ENCODE measurements around the gene ARHGAP18.
"Not testable (repeated sequence)": the region's sequence is repeated elsewhere in the genome, so short reads cannot be mapped to it uniquely, and the experiment has no call there.

Gene ARHGAP18

GRCh38 chr6:129570929-129571328 is 139.0 kb downstream of the ARHGAP18 start:
- not testable (repeated sequence) for H3K4me1 ChIP-seq (ENCODE audit: control insufficient read depth in 1 of 2, insufficient read depth in 2 of 2, low read length in 2 of 2); H3K27ac ChIP-seq (ENCODE audit: low read length); H3K4me3 ChIP-seq (ENCODE audit: low read depth in 1 of 2, low read length in 2 of 2); H3K27me3 ChIP-seq (ENCODE audit: low read depth, low read length); H3K36me3 ChIP-seq (ENCODE audit: control insufficient read depth in 1 of 2, insufficient read depth in 2 of 2, low read length in 2 of 2); H3K9me3 ChIP-seq (ENCODE audit: control insufficient read depth in 1 of 2, low read length in 2 of 2)

DNA sequence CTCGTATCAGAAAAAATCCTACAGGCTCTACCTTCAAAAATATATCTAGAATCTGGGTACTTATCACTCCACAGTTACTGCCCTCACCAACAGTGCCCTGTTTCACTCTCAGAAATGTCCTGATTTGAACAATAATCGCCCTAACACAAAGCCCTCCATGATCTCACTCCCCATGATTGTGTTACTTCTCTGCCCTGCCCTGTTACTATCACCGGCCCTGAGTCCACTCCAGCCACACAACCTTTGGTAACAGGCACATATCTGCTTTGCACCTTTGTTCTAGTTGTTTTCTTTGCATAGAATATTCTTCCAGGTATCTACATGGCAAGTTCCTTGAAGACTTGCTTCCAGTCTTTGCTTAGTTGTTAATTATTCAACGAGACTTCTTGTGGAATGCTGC is 142.0 kb downstream of the ARHGAP18 start:
- H3K4me1 ChIP-seq (ENCODE audit: control insufficient read depth in 1 of 2, insufficient read depth in 2 of 2, low read length in 2 of 2), result no peaks in the 10 kb centered on the region
- H3K36me3 ChIP-seq (ENCODE audit: control insufficient read depth in 1 of 2, insufficient read depth in 2 of 2, low read length in 2 of 2), result no peaks in the 10 kb centered on the region
- H3K9me3 ChIP-seq (ENCODE audit: control insufficient read depth in 1 of 2, low read length in 2 of 2), result no peaks in the 10 kb centered on the region
- no peaks in the 10 kb centered on the region for H3K27me3 ChIP-seq (ENCODE audit: low read depth, low read length)
- H3K27ac ChIP-seq (ENCODE audit: low read length), result no peak overlapping the region
- no peak overlapping the region for H3K4me3 ChIP-seq (ENCODE audit: low read depth in 1 of 2, low read length in 2 of 2)

GRCh38 chr6:129567374-129567773 is 142.6 kb downstream of the ARHGAP18 start:
- Histone ChIP-seq H3K27me3 (ENCODE audit: low read depth, low read length) (no peaks in the 10 kb centered on the region), H3K4me1 (ENCODE audit: control insufficient read depth in 1 of 2, insufficient read depth in 2 of 2, low read length in 2 of 2) (no peaks in the 10 kb centered on the region), H3K4me3 (ENCODE audit: low read depth in 1 of 2, low read length in 2 of 2) (no peak overlapping the region), H3K27ac (ENCODE audit: low read length) (no peak overlapping the region), H3K9me3 (ENCODE audit: control insufficient read depth in 1 of 2, low read length in 2 of 2) (no peaks in the 10 kb centered on the region), H3K36me3 (ENCODE audit: control insufficient read depth in 1 of 2, insufficient read depth in 2 of 2, low read length in 2 of 2) (no peaks in the 10 kb centered on the region)

GRCh38 chr6:129565811-129566210 is 144.2 kb downstream of the ARHGAP18 start:
- Histone ChIP-seq H3K36me3 (ENCODE audit: control insufficient read depth in 1 of 2, insufficient read depth in 2 of 2, low read length in 2 of 2) (no peaks in the 10 kb centered on the region), H3K4me1 (ENCODE audit: control insufficient read depth in 1 of 2, insufficient read depth in 2 of 2, low read length in 2 of 2) (no peaks in the 10 kb centered on the region), H3K9me3 (ENCODE audit: control insufficient read depth in 1 of 2, low read length in 2 of 2) (no peaks in the 10 kb centered on the region), H3K27me3 (ENCODE audit: low read depth, low read length) (no peaks in the 10 kb centered on the region), H3K27ac (ENCODE audit: low read length) (no peak overlapping the region), H3K4me3 (ENCODE audit: low read depth in 1 of 2, low read length in 2 of 2) (no peak overlapping the region)

- Histone ChIP-seq H3K4me1 (ENCODE audit: control insufficient read depth in 1 of 2, insufficient read depth in 2 of 2, low read length in 2 of 2) (no peaks in the 10 kb centered on the region), H3K27me3 (ENCODE audit: low read depth, low read length) (no peaks in the 10 kb centered on the region), H3K9me3 (ENCODE audit: control insufficient read depth in 1 of 2, low read length in 2 of 2) (no peaks in the 10 kb centered on the region), H3K27ac (ENCODE audit: low read length) (no peak overlapping the region), H3K36me3 (ENCODE audit: control insufficient read depth in 1 of 2, insufficient read depth in 2 of 2, low read length in 2 of 2) (no peaks in the 10 kb centered on the region), H3K4me3 (ENCODE audit: low read depth in 1 of 2, low read length in 2 of 2) (no peak overlapping the region)
These were observed 144.6 kb downstream of the ARHGAP18 start for GRCh38 chr6:129565366-129565765.

GRCh38 chr6:129558248-129558647 is 151.7 kb downstream of the ARHGAP18 start:
- Histone ChIP-seq H3K36me3 (ENCODE audit: control insufficient read depth in 1 of 2, insufficient read depth in 2 of 2, low read length in 2 of 2) (no peaks in the 10 kb centered on the region), H3K4me1 (ENCODE audit: control insufficient read depth in 1 of 2, insufficient read depth in 2 of 2, low read length in 2 of 2) (no peaks in the 10 kb centered on the region), H3K4me3 (ENCODE audit: low read depth in 1 of 2, low read length in 2 of 2) (no peak overlapping the region), H3K27ac (ENCODE audit: low read length) (no peak overlapping the region), H3K9me3 (ENCODE audit: control insufficient read depth in 1 of 2, low read length in 2 of 2) (no peaks in the 10 kb centered on the region), H3K27me3 (ENCODE audit: low read depth, low read length) (no peaks in the 10 kb centered on the region)

DNA sequence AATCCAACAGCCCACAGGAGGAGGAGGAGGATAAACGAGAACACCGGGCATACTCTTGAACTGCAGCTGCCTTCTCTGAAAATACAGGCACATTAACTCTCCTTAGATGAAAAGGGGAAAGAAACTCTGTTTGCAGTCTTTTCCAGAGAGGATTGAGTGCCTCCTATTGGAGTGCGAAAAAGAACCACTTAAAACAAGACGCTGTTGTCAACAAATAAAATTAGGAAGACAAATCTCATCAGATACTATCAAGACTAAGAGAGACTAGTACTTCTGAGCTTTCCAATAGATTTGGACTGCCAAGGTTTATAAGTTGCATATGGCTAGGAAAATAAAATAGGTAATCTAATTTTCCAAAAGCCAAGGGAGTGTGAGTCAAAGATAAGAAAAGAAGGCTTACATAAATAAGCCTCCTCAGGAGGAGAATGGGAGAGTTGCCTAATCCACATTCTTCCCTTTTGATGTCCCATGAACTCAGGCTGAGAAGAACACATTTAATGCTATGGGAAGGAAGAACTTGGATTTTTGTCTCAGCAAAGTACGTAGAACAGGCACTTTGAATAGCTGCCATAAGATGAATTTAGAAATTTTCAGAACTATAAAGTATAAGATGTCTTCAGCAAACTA is 154.7 kb downstream of the ARHGAP18 start:
- Histone ChIP-seq H3K4me3 (ENCODE audit: low read depth in 1 of 2, low read length in 2 of 2) (no peak overlapping the region), H3K9me3 (ENCODE audit: control insufficient read depth in 1 of 2, low read length in 2 of 2) (no peaks in the 10 kb centered on the region), H3K27ac (ENCODE audit: low read length) (no peak overlapping the region), H3K27me3 (ENCODE audit: low read depth, low read length) (no peaks in the 10 kb centered on the region), H3K36me3 (ENCODE audit: control insufficient read depth in 1 of 2, insufficient read depth in 2 of 2, low read length in 2 of 2) (no peaks in the 10 kb centered on the region), H3K4me1 (ENCODE audit: control insufficient read depth in 1 of 2, insufficient read depth in 2 of 2, low read length in 2 of 2) (no peaks in the 10 kb centered on the region)

DNA sequence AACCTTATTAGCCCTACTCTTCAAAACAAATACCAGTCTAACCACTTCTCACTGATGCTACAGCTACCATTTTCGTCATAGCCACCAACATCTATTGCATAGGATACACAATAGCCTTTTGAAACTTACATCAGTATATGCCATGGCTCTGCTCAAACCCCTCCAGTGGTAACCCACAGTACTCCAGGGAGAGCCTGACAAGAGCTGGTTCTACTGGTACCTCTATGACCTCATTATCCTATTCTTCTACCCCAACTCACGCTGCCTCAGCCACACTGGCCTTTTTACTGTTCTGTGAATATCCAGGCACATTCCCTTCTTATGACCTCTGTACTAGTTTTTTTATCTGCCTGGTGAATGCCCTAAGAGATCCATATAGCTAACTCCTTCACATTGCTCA is 157.6 kb downstream of the ARHGAP18 start:
- H3K27ac ChIP-seq (ENCODE audit: low read length), result no peak overlapping the region
- no peaks in the 10 kb centered on the region for H3K36me3 ChIP-seq (ENCODE audit: control insufficient read depth in 1 of 2, insufficient read depth in 2 of 2, low read length in 2 of 2)

GRCh38 chr6:129551486-129551885 is 158.5 kb downstream of the ARHGAP18 start:
- Histone ChIP-seq H3K4me3 (ENCODE audit: low read depth in 1 of 2, low read length in 2 of 2) (no peak overlapping the region), H3K36me3 (ENCODE audit: control insufficient read depth in 1 of 2, insufficient read depth in 2 of 2, low read length in 2 of 2) (no peaks in the 10 kb centered on the region), H3K9me3 (ENCODE audit: control insufficient read depth in 1 of 2, low read length in 2 of 2) (no peaks in the 10 kb centered on the region), H3K27ac (ENCODE audit: low read length) (no peak overlapping the region), H3K4me1 (ENCODE audit: control insufficient read depth in 1 of 2, insufficient read depth in 2 of 2, low read length in 2 of 2) (no peaks in the 10 kb centered on the region), H3K27me3 (ENCODE audit: low read depth, low read length) (no peaks in the 10 kb centered on the region)

More for the DNA sequence above, 157.6 kb downstream of the ARHGAP18 start:
- H3K27me3 ChIP-seq (ENCODE audit: low read depth, low read length), result no peaks in the 10 kb centered on the region
- H3K9me3 ChIP-seq (ENCODE audit: control insufficient read depth in 1 of 2, low read length in 2 of 2), result no peaks in the 10 kb centered on the region
- no peaks in the 10 kb centered on the region for H3K4me1 ChIP-seq (ENCODE audit: control insufficient read depth in 1 of 2, insufficient read depth in 2 of 2, low read length in 2 of 2)
- no peak overlapping the region for H3K4me3 ChIP-seq (ENCODE audit: low read depth in 1 of 2, low read length in 2 of 2)

DNA sequence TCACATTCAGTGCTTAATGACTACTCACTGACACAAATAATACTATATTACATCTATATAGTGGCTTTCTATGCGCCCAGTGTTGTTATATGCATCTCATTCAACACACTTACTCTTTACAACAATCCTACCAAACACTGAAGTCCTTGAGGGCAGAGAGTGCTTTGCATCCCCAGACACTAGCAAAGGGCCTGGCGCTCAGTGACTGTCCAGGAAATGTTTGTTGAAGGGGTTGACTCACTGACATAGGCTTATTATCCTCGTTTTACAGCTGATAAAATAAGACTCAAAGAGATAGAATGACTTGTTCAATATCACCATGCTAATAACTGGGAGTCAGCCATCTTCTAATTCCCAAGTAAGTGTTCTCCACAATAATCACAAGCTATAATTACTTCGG is 163.3 kb downstream of the ARHGAP18 start:
- Histone ChIP-seq H3K4me3 (ENCODE audit: low read depth in 1 of 2, low read length in 2 of 2) (no peak overlapping the region), H3K36me3 (ENCODE audit: control insufficient read depth in 1 of 2, insufficient read depth in 2 of 2, low read length in 2 of 2) (no peaks in the 10 kb centered on the region), H3K27ac (ENCODE audit: low read length) (no peak overlapping the region), H3K27me3 (ENCODE audit: low read depth, low read length) (no peaks in the 10 kb centered on the region), H3K9me3 (ENCODE audit: control insufficient read depth in 1 of 2, low read length in 2 of 2) (no peaks in the 10 kb centered on the region), H3K4me1 (ENCODE audit: control insufficient read depth in 1 of 2, insufficient read depth in 2 of 2, low read length in 2 of 2) (no peaks in the 10 kb centered on the region)

GRCh38 chr6:129544892-129545612 is 164.9 kb downstream of the ARHGAP18 start:
- H3K4me3 ChIP-seq (ENCODE audit: low read depth in 1 of 2, low read length in 2 of 2), result no peak overlapping the region
- no peaks in the 10 kb centered on the region for H3K9me3 ChIP-seq (ENCODE audit: control insufficient read depth in 1 of 2, low read length in 2 of 2)
- H3K27me3 ChIP-seq (ENCODE audit: low read depth, low read length), result no peaks in the 10 kb centered on the region
- no peaks in the 10 kb centered on the region for H3K4me1 ChIP-seq (ENCODE audit: control insufficient read depth in 1 of 2, insufficient read depth in 2 of 2, low read length in 2 of 2)
- no peaks in the 10 kb centered on the region for H3K36me3 ChIP-seq (ENCODE audit: control insufficient read depth in 1 of 2, insufficient read depth in 2 of 2, low read length in 2 of 2)
- H3K27ac ChIP-seq (ENCODE audit: low read length), result no peak overlapping the region

GRCh38 chr6:129543981-129544380 is 166.0 kb downstream of the ARHGAP18 start:
- Histone ChIP-seq H3K36me3 (ENCODE audit: control insufficient read depth in 1 of 2, insufficient read depth in 2 of 2, low read length in 2 of 2) (no peaks in the 10 kb centered on the region), H3K9me3 (ENCODE audit: control insufficient read depth in 1 of 2, low read length in 2 of 2) (no peaks in the 10 kb centered on the region), H3K27me3 (ENCODE audit: low read depth, low read length) (no peaks in the 10 kb centered on the region), H3K4me1 (ENCODE audit: control insufficient read depth in 1 of 2, insufficient read depth in 2 of 2, low read length in 2 of 2) (no peaks in the 10 kb centered on the region), H3K4me3 (ENCODE audit: low read depth in 1 of 2, low read length in 2 of 2) (no peak overlapping the region), H3K27ac (ENCODE audit: low read length) (no peak overlapping the region)

All from muscle layer of duodenum (tissue), 2 donors.